HL-60 (cell line): ENCODE results near the gene RNF135.
"Not testable (repeated sequence)": the region's sequence is repeated elsewhere in the genome, so short reads cannot be mapped to it uniquely, and the experiment has no call there.

Experiments
- DNase-seq, 2 experiments: peaks; one replicate each; pipeline ENCODE4 v3.0.0-alpha.2; 2010 to 2020; ENCODE audit warnings: low read depth in 1 of 2, low spot score in 1 of 2
- H3K27ac ChIP-seq: fragments of 250-450 bp; sonication (Bioruptor Pico); replicated peaks from 2 replicates; pipeline ENCODE4 v1.5.1; 2020; ENCODE audit warnings: mild to moderate bottlenecking, moderate library complexity
- H3K27me3 ChIP-seq: fragments of 250-450 bp; sonication (Bioruptor Pico); 2 replicates; pipeline ENCODE4 v1.5.1; 2021; ENCODE audit warnings: mild to moderate bottlenecking, moderate library complexity; ENCODE audit not compliant: insufficient read depth, poor library complexity, severe bottlenecking
- H3K4me3 ChIP-seq: replicated peaks from 2 replicates; pipeline ENCODE4 v1.5.1; 2011; ENCODE audit warnings: mild to moderate bottlenecking, control low read depth, low read length; ENCODE audit not compliant: insufficient read depth
- GABPA ChIP-seq: IDR thresholded peaks from 2 replicates; pipeline ENCODE4 v1.6.1; 2012; ENCODE audit warnings: low read depth
- POLR2AphosphoS5 ChIP-seq: IDR thresholded peaks from 2 replicates; pipeline ENCODE4 v1.6.1; 2012; ENCODE audit warnings: low read depth
- SPI1 ChIP-seq: IDR thresholded peaks from 2 replicates; pipeline ENCODE4 v1.6.1; 2012; ENCODE audit warnings: low read depth, mild to moderate bottlenecking, borderline replicate concordance
- TF ChIP-seq, protein P1 (sequence below): IDR thresholded peaks from 2 replicates; pipeline ENCODE4 v1.6.1; 2012; ENCODE audit warnings: low read depth; ENCODE audit not compliant: insufficient replicate concordance
- TF ChIP-seq, protein P2 (sequence below): IDR thresholded peaks from one replicate; pipeline ENCODE4 v1.5.1; 2011; ENCODE audit warnings: low read length, control low read depth, inconsistent platforms; ENCODE audit not compliant: insufficient read depth

RNF135 gene

GRCh38 chr17:30961209-30962188 lies 9.3 kb upstream of the RNF135 start:
- TF ChIP-seq, protein P1, sequence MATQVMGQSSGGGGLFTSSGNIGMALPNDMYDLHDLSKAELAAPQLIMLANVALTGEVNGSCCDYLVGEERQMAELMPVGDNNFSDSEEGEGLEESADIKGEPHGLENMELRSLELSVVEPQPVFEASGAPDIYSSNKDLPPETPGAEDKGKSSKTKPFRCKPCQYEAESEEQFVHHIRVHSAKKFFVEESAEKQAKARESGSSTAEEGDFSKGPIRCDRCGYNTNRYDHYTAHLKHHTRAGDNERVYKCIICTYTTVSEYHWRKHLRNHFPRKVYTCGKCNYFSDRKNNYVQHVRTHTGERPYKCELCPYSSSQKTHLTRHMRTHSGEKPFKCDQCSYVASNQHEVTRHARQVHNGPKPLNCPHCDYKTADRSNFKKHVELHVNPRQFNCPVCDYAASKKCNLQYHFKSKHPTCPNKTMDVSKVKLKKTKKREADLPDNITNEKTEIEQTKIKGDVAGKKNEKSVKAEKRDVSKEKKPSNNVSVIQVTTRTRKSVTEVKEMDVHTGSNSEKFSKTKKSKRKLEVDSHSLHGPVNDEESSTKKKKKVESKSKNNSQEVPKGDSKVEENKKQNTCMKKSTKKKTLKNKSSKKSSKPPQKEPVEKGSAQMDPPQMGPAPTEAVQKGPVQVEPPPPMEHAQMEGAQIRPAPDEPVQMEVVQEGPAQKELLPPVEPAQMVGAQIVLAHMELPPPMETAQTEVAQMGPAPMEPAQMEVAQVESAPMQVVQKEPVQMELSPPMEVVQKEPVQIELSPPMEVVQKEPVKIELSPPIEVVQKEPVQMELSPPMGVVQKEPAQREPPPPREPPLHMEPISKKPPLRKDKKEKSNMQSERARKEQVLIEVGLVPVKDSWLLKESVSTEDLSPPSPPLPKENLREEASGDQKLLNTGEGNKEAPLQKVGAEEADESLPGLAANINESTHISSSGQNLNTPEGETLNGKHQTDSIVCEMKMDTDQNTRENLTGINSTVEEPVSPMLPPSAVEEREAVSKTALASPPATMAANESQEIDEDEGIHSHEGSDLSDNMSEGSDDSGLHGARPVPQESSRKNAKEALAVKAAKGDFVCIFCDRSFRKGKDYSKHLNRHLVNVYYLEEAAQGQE: no peak
- TF ChIP-seq POLR2AphosphoS5 (no peak), SPI1 (no peak), GABPA (no peak)
- TF ChIP-seq, protein P2, sequence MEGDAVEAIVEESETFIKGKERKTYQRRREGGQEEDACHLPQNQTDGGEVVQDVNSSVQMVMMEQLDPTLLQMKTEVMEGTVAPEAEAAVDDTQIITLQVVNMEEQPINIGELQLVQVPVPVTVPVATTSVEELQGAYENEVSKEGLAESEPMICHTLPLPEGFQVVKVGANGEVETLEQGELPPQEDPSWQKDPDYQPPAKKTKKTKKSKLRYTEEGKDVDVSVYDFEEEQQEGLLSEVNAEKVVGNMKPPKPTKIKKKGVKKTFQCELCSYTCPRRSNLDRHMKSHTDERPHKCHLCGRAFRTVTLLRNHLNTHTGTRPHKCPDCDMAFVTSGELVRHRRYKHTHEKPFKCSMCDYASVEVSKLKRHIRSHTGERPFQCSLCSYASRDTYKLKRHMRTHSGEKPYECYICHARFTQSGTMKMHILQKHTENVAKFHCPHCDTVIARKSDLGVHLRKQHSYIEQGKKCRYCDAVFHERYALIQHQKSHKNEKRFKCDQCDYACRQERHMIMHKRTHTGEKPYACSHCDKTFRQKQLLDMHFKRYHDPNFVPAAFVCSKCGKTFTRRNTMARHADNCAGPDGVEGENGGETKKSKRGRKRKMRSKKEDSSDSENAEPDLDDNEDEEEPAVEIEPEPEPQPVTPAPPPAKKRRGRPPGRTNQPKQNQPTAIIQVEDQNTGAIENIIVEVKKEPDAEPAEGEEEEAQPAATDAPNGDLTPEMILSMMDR: no peak
- Histone ChIP-seq H3K27ac (peak overlapping the region; percentile 16; the same call in 1 of the 2 replicates), H3K4me3 (no peak overlapping the region), H3K27me3 (no peaks in the 10 kb centered on the region)
- DNase-seq: no peak

DNA sequence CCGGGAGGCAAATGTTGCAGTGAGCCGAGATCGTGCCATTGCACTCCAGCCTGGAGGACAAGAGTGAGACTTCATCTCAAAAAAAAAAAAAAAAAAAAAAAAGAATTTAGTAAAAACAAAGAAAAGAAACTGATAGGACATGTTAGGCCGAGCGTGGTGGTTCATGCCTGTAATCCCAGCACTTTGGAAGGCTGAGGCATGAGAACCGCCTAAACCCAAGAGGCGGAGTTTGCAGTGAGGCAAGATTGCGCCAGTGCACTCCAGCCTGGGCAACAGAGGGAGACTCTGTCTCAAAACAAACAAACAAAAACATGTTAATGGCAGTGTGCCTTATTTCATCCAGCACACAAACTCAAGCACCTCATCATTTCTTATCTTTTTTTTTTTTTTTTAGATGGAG lies 6.5 kb upstream of the RNF135 start:
- not testable (repeated sequence) for DNase-seq

DNA sequence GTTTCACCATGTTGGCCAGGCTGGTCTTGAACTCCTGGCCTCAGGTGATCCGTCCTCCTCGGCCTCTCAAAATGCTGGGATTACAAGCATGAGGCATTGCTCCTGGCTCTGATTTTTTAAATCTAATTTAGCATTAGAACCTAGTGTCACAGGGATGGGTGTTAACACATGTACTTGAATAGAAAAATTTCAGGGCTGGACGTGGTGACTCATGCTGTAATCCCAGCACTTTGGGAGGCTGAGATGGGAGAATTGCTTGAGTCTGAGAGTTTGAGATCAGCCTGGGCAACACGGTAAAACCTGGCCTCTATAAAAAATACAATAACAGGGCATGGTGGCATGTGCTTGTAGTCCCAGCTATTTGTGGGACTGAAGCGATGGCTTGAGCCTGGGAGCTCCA lies 6.0 kb upstream of the RNF135 start:
- DNase-seq: no peak
- TF ChIP-seq, protein P1: no peak
- no peak for TF ChIP-seq SPI1
- TF ChIP-seq, protein P2: no peak
- TF ChIP-seq POLR2AphosphoS5: no peak
- no peak for TF ChIP-seq GABPA
- Histone ChIP-seq H3K4me3 (no peak overlapping the region), H3K27ac (no peak overlapping the region), H3K27me3 (no peaks in the 10 kb centered on the region)

More for the DNA sequence above, 6.5 kb upstream of the RNF135 start:
- H3K27ac ChIP-seq, H3K27me3 ChIP-seq, H3K4me3 ChIP-seq: not testable (repeated sequence)

DNA sequence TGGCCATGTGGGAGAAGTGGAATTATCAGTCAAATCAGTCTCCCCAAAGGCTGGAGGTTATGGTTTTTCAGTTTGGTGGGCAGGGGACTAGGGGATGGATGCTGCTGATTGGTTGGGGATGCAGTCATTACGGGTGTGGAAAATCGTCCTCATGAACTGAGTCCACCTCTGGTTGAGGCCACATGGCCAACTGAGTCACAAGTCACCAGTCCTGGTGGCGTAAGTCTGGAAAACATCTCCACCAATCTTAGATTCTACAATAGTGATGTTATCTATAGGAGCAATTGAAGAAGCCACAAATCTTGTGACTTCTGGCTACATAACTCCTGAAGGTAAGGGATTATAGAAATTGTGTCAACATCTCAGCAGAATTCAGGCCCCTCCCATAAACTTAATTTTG lies 5.2 kb upstream of the RNF135 start:
- no peak for DNase-seq
- H3K27ac ChIP-seq: no peak overlapping the region
- no peak overlapping the region for H3K4me3 ChIP-seq
- TF ChIP-seq POLR2AphosphoS5 (no peak), SPI1 (no peak), GABPA (no peak)
- TF ChIP-seq, protein P1: no peak
- TF ChIP-seq, protein P2: no peak
- no peaks in the 10 kb centered on the region for H3K27me3 ChIP-seq

GRCh38 chr17:30967911-30968310 lies 2.9 kb upstream of the RNF135 start:
- not testable (repeated sequence) for DNase-seq, H3K27ac ChIP-seq, H3K27me3 ChIP-seq
- H3K4me3 ChIP-seq: 0 out of 2 replicates have a peak overlapping the region, but pooled peaks have one; percentile 13
